NT2/D1 (cell line): ENCODE data around the gene DIS3L2.

Experiments
- YY1 ChIP-seq: IDR thresholded peaks from 2 replicates; pipeline ENCODE4 v1.6.1; 2011; ENCODE audit not compliant: insufficient read length, insufficient read depth
- ZNF274 ChIP-seq: IDR thresholded peaks from 2 replicates; pipeline ENCODE4 v1.6.1; 2011; ENCODE audit warnings: mild to moderate bottlenecking, low read depth, low read length

DNA sequence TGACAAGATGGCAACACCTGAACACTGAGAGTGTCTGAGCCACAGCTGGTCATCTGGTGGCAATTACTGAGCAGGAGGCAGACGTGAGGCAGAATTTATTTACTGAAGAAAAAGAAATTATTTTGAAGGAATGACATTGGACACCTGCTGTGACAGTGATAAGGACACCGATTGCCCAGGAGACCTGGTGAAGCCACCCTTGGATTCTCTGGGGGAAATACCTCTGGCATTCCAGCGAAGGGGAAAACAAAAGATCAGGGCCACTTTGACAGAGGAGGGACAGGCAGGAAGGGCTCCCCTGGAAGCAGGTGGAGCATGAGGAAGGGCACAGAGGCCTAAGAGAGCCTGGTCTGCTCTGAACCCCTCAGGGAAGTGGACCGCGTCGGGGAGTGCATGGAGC is 331.7 kb downstream of the DIS3L2 start:
- TF ChIP-seq YY1: no peak
- no peak for TF ChIP-seq ZNF274
